Endometrial microvascular endothelial cells (primary cell): Measurements from ENCODE around the gene OARD1. TPM values are rescaled to one million over a fixed set of nuclear protein-coding genes. Genes with fewer than 3 reads are reported as not detected.

Source experiments
- in situ Hi-C: cut with HindIII; loops from 2 replicates; pipeline ENCODE4 v1.10.0; 2017; ENCODE audit warnings: low sequenced_read_pairs, low pct_unique_long_range_greater_than_20kb; ENCODE audit errors: inconsistent ontology term
- total RNA-seq: library from RNA; depleted of rRNA; stranded (reverse); fragments of >200 nt; gene quantifications from one replicate; pipeline ENCODE4 v1.2.3, GENCODE V29; 2015; ENCODE audit errors: inconsistent ontology term

Gene OARD1
- total RNA-seq, 1 donor from 2014 or later: 8.1 TPM

DNA sequence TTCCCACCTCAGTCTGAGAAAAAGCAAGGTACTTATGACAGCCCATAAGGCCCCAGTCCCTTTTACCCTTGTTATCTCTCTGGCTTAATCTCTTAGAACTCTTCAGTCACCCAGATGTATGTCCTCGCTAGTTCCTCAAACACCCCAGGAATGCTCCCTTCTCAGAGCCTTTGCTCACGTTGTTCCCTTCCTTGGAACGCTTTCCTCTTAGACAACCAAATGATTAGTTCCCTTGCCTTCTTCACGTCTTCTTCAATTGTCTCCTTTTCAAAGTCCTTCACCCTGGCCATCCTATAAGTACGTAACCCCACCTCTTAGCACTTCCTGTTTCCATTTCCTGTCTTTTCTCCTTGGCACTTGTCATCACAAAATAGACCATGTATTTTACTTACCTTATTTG is 20.3 kb downstream of the OARD1 start:
- in situ Hi-C loops: no loop called here

DNA sequence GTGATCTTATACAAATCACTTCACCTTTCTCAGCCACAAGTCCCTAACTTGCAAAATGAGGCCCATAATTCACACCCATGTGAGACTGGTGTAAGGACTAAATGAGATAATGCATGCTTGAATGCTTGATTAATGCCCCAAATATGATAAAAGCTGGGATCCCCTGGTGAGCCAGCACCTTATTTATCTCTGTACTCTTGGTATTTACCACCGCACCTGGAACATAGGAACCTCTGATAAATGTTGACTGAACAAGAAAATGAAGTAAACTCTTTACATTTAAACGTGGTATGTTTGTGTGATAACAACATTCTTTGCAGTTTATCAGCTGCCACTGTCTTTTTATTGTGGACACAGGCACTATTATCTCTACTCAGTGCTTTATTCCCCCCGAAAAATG is 21.6 kb downstream of the OARD1 start:
- in situ Hi-C loops: no loop called here

GRCh38 chr6:41049955-41050354 is 22.2 kb downstream of the OARD1 start:
- in situ Hi-C loops: no loop called here

DNA sequence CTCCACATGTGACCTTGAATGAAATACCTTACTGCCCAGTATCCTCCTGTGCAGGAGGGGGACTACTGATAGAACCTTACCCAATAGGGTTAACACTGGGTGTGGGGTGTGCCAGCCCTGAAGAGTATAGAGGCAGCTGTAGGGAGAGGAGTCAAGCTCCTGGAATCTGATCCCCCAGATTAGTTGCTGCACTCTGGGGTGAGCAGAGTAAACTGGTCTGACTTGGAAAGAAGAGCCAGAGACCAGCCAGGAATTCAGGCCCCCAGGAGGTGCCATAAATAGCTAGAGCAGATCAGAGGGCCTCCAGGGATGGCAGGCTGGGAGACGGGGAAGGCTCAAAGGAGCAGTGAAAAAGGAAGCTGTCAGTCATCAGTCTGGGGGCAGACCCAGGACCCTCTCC is 22.6 kb downstream of the OARD1 start:
- in situ Hi-C loops: no loop called here

GRCh38 chr6:41047745-41048732 is 24.1 kb downstream of the OARD1 start:
- in situ Hi-C loops: no loop called here

DNA sequence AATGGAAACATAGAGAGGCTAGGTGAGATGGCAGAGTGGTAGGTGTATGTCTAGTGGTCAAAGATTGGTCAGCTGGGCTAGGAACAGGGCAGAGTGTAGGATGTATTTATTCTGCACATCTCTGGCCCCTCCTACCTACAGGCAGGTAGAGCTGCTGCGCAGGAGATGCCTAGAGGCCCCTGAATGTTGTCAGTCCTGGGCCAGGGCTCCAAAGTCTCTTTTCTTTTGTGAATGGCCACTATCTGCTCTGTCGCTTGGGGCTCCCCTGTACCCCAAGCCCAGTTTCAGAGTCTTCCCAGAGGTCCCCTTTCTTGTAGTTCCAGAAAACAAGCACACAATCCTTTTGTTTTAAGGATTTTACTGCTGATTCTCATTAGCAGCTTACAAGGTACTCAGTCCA is 24.9 kb downstream of the OARD1 start:
- in situ Hi-C loops: no loop called here

GRCh38 chr6:41046084-41046483 is 26.1 kb downstream of the OARD1 start:
- in situ Hi-C loops: no loop called here

DNA sequence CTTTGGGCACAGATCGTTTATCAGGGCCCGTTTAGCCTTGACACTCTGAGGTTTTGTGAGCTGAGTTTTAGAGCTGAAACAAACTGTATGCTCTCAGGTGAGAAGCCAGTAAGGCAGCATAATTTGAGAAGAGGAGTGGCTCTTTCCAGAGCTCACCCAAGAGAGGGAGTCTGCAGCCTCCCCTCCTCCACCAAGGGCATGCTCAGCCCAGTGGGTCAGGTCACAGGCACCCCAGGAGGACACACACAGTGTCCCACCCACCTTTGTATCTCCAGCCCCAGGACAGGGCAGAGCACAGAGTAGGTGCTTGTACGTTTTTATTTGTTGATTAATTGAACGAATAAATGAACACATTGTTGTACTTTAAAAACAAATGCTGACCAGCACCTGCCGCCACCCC is 26.5 kb downstream of the OARD1 start:
- in situ Hi-C loops: no loop called here

- in situ Hi-C loops: no loop called here
Measured at GRCh38 chr6:41043151-41043550, 29.0 kb downstream of the OARD1 start.

DNA sequence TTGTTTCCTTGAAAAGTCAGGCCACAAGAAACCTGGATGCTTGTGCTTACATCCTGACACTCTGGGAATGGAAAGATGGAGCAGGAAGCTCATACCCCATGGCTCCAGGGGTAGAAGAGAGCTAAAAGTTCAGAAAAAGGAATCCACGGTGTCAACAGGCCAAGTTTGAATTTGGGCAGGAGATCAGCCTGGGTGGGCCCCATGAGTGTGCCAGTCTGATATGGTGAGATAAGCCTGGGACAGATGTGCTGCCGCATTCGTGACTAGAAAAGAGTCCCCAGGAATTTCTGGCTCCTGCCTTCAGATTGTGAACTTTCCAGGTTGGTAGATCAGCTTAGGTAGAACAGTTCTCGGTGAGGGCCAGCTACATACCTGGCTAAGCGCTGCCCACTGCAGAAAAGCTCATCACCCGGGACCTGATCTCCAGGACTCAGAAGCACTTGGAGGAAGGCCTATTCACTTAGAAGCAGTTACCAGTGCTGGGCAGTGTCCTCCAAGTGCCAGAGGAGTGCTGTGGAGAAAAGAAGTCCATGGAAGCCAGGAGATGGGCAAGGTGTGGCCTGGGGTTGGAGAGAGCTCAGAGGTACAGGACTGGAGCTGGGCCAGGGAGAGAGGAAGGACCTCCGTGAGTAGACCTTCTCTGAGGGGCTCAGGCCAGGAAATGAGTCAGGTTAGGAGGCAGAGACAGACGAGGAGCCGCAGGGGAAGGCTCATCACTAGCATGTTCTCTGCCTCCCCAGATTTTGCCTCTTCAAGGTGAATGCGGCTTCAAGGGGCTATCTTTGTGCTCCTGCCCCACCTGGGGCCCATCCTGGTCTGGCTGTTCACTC is 29.7 kb downstream of the OARD1 start, which contains the start of gene TSPO2:
Gene TSPO2, plus strand, starts transcription at position 242 of the 830 bp plus-strand sequence. Its CDS starts 519 bp downstream, at position 761.
- in situ Hi-C loops: no loop called here

DNA sequence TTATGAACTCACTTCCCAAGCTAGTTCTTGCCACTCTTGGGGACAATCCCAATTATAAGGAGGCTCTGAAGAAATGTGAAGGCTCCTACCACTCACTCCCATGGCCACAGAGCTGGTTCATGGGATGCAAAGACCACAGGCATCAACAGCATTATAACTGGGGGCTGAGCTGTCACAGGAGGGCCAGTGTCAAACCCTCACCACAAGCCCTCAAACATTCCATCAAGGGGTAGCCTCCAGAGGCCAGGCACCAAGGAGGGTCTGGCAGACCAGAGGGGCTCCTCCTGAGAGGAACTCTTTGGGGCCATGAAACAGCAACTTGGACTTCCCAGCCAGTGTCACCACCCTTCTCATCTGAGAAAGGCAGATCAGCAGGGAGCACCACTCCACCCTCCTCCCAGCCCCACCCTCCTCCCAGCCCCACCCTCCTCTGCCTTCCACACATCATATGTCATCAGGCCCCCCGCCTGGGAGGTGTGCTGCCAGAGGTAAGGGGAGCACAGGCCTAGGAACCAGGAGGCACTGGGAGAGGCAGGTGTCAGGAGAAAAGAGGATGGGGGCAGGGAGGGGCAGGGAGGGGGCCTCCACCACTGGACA is 31.1 kb downstream of the OARD1 start:
- in situ Hi-C loops: no loop called here

- in situ Hi-C loops: no loop called here
Measured at GRCh38 chr6:41040101-41040939, 31.8 kb downstream of the OARD1 start.

DNA sequence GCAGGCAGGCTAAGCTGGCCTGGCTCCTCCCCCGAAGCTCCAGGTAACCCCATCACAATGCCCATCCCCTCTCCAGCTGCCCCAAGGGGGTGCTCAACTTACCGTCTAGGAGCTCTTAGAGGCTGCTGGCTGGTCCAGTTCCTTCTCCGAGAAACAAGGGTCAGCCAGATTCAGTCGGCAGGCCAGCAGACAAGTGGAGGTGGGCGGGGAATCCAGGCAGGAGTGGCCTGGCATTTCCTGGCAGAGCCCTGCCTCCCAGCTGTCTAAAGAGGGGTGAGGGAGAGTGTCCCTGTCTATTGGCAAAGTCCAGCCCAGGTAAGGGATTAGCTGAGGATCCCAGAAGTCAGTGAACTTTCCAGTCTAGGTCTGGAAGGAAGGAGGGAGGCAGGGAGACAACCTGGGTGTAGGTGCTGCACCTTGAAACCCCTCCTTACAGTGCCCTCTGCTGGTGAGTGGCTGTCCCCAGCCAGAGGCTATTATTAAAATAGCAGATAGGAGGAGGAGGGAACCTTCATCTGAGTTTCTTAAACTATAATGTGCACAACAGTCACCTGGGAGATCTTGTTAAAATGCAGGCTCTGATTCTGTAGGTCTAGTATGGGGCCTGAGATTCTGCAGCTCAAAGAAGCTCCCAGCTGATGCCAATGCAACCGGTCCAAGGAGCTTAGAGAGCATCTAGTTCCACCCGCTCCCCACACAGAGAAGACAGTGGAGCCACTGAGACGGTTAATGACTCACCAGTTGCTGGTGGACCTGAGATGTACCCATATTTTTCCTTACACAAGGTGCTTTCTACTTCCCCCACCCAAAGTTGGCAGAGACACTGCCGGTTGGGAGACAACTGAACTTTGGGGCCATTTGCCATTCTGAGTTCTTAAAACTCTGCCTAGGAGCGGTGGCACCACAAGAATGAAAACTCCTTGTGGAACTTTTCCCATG is 32.8 kb downstream of the OARD1 start, which contains the start of gene UNC5CL:
Gene UNC5CL, minus strand, starts transcription at position 162 of the 939 bp plus-strand sequence. CDS start 4,147 bp downstream, outside the sequence.
- in situ Hi-C loops: no loop called here

GRCh38 chr6:41038205-41038604 is 34.0 kb downstream of the OARD1 start:
- in situ Hi-C loops: no loop called here

GRCh38 chr6:41037107-41037900 is 34.9 kb downstream of the OARD1 start:
- in situ Hi-C loops: no loop called here

DNA sequence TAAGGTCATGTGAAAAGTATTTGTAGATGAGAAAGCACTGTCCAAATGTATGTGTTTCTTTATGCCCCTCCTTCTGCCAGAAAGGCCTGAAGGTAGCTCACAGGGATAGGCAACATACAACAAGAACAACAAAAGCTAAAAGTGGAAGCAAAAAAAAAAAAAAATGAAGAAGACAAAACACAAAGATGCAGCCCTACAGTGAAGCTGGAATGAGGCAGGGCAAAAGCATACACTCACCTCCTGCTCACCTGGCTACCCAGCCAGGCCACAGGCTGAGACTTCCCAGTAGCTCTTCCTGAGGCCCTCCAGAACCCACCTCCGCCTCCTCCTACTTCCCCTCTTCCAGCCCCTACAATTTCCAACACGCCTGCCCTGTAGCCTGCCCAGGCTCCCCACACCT is 35.6 kb downstream of the OARD1 start:
- in situ Hi-C loops: no loop called here

GRCh38 chr6:41036186-41036585 is 36.0 kb downstream of the OARD1 start:
- in situ Hi-C loops: no loop called here
